K562 (cell line): ENCODE data around the gene DUSP28. TPM values are rescaled to one million over a fixed set of nuclear protein-coding genes. Genes with fewer than 3 reads are reported as not detected.

Experiments
- BHLHE40 ChIP-seq: IDR thresholded peaks from 2 replicates; pipeline ENCODE4 v1.6.1; 2011; ENCODE audit warnings: low read length, improper control_type of control experiment
- CBX1 ChIP-seq: sonication (generic); IDR thresholded peaks from 2 replicates; pipeline ENCODE4 v1.6.1; 2016; ENCODE audit warnings: antibody characterized with exemption, low read depth, mild to moderate bottlenecking
- CREM ChIP-seq: IDR thresholded peaks from 2 replicates; pipeline ENCODE4 v1.6.1; 2014; ENCODE audit warnings: antibody characterized with exemption, low read depth
- EGR1 ChIP-seq: fragments of 450-650 bp; conservative IDR thresholded peaks from 2 replicates; pipeline ENCODE4 v1.6.1; 2017; ENCODE audit warnings: mild to moderate bottlenecking
- GTF2E2 ChIP-seq: fragments of 200-800 bp; sonication (Bioruptor generic); IDR thresholded peaks from 2 replicates; pipeline ENCODE4 v1.6.1; 2016; ENCODE audit warnings: missing genetic modification characterization, missing compliant biosample characterization
- HNRNPL ChIP-seq: fragments of 200-400 bp; formaldehyde crosslinking; IDR thresholded peaks from 2 replicates; pipeline ENCODE4 v1.6.1; 2017; ENCODE audit warnings: low read depth, mild to moderate bottlenecking, low read length
- MTA3 ChIP-seq: fragments of 450-650 bp; formaldehyde crosslinking; IDR thresholded peaks from 2 replicates; pipeline ENCODE4 v1.6.1; 2017; ENCODE audit warnings: mild to moderate bottlenecking, borderline replicate concordance
- PHF21A ChIP-seq: fragments of 450-650 bp; IDR thresholded peaks from 2 replicates; pipeline ENCODE4 v1.6.1; 2017; ENCODE audit warnings: low read depth, borderline replicate concordance
- PHF8 ChIP-seq: fragments of 200-600 bp; sonication (generic); IDR thresholded peaks from 2 replicates; pipeline ENCODE4 v1.6.1; 2012; ENCODE audit warnings: mixed run types, mild to moderate bottlenecking, inconsistent platforms, low read length, moderate library complexity, borderline replicate concordance
- POLR2AphosphoS5 ChIP-seq: IDR thresholded peaks from 2 replicates; pipeline ENCODE4 v1.6.1; 2011; ENCODE audit warnings: mild to moderate bottlenecking, low read depth, low read length, moderate library complexity; ENCODE audit not compliant: control insufficient read depth, insufficient read depth
- POLR2B ChIP-seq: fragments of 450-650 bp; IDR thresholded peaks from 2 replicates; pipeline ENCODE4 v1.6.1; 2018; ENCODE audit warnings: low read depth; ENCODE audit not compliant: partially characterized antibody
- RBM22 ChIP-seq: fragments of 200-400 bp; formaldehyde crosslinking; IDR thresholded peaks from 2 replicates; pipeline ENCODE4 v1.6.1; 2018; ENCODE audit warnings: low read length, low read depth; ENCODE audit not compliant: poor library complexity, severe bottlenecking
- SUPT5H ChIP-seq: fragments of 450-650 bp; IDR thresholded peaks from 2 replicates; pipeline ENCODE4 v1.6.1; 2016
- TBP ChIP-seq: optimal IDR thresholded peaks from 2 replicates; pipeline ENCODE3; 2011; ENCODE audit warnings: low read depth, low read length, improper control_type of control experiment
- ZKSCAN8 ChIP-seq: fragments of 200-800 bp; sonication (Bioruptor generic); IDR thresholded peaks from 2 replicates; pipeline ENCODE4 v1.6.1; 2016; ENCODE audit warnings: missing genetic modification characterization, missing compliant biosample characterization
- ZNF121 ChIP-seq: sonication (generic); formaldehyde crosslinking; conservative IDR thresholded peaks from 2 replicates; pipeline ENCODE4 v1.8.0; 2022; ENCODE audit warnings: missing genetic modification reagents
- ZNF174 ChIP-seq: fragments of 250-450 bp; sonication (Bioruptor Pico); IDR thresholded peaks from 2 replicates; pipeline ENCODE4 v1.4.0; 2020; ENCODE audit warnings: mild to moderate bottlenecking
- ZNF253 ChIP-seq: fragments of 250-450 bp; sonication (Bioruptor Pico); conservative IDR thresholded peaks from 2 replicates; pipeline ENCODE4 v1.6.1; 2021; ENCODE audit warnings: mild to moderate bottlenecking
- ZNF644 ChIP-seq: fragments of 200-800 bp; sonication (Bioruptor generic); IDR thresholded peaks from 2 replicates; pipeline ENCODE4 v1.6.1; 2016; ENCODE audit warnings: low read depth, missing genetic modification characterization, missing compliant biosample characterization
- polyA plus RNA-seq, 8 experiments: library from polyadenylated mRNA; depleted of rRNA in 4 of 8; stranded (reverse) in 5 of 8; unstranded in 3 of 8; fragments of >200 nt; fragmentation: Nextera tagmentation in 2 of 8; fragmentation: Illumina TruSeq in 1 of 8; extraction: Ambion mirVana in 2 of 8; extraction: Trizol in 1 of 8; gene quantifications; 2 replicates each; pipeline versions ENCODE4 v1.2.1 to v1.2.3, GENCODE V29; 2011 to 2014; ENCODE audit warnings: inconsistent platforms in 1 of 8, missing spikeins in 1 of 8
- total RNA-seq, 7 experiments: library from RNA; depleted of rRNA in 6 of 7; stranded (reverse); fragments of >200 nt in 6 of 7; fragmentation: Illumina TruSeq in 2 of 7; extraction: Trizol in 2 of 7; gene quantifications; 2 replicates each; pipeline versions ENCODE4 v1.2.1 to v1.2.3, GENCODE V29; 2011 to 2021; ENCODE audit warnings: low replicate concordance in 1 of 7
- TF ChIP-seq, protein P1 (sequence below): fragments of 450-650 bp; IDR thresholded peaks from 2 replicates; pipeline ENCODE4 v1.6.1; 2016; ENCODE audit warnings: low read depth, mild to moderate bottlenecking, moderate library complexity
- TF ChIP-seq, protein P2 (sequence below): sonication (generic); formaldehyde crosslinking; IDR thresholded peaks from 2 replicates; pipeline ENCODE4 v1.8.0; 2023; ENCODE audit warnings: mild to moderate bottlenecking, missing genetic modification reagents
- TF ChIP-seq, protein P3 (sequence below): sonication (generic); formaldehyde crosslinking; IDR thresholded peaks from 2 replicates; pipeline ENCODE4 v1.8.0; 2022; ENCODE audit warnings: mild to moderate bottlenecking, missing genetic modification reagents

The DUSP28 gene
- total and polyA plus RNA-seq, 9 of the 15 experiments (the other 6 are each of a cell fraction or from before 2014, with no cell fraction given), result 2.8 to 8.1 (median 4.2) TPM

DNA sequence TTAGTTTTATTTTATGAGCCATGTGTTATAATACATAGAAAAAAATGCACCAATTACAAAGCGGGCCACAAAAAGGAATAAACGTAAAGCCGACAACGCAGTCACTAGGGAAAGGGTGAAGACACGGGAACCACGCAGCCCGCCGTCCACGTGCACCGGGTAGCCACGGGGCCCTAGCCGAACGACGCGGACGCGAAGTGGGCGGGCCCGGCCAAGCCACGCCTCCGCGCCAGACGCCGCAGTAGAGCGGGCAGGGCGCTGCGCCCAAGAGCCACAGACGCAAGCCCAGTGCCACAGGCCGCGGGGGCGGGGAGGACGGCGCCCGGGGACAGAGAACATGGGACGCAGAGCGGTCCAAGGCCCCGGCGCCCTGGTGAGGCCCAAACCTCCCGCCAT, at the start of gene DUSP28 (continued):
- TF ChIP-seq, protein P1, sequence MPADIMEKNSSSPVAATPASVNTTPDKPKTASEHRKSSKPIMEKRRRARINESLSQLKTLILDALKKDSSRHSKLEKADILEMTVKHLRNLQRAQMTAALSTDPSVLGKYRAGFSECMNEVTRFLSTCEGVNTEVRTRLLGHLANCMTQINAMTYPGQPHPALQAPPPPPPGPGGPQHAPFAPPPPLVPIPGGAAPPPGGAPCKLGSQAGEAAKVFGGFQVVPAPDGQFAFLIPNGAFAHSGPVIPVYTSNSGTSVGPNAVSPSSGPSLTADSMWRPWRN, result no peak
- TF ChIP-seq CBX1 (no peak), POLR2AphosphoS5 (peak; percentile 76), ZNF253 (CRISPR knock-in tag) (no peak), RBM22 (peak; percentile 33), PHF8 (0 out of 2 replicates have a peak, but pooled peaks have one; percentile 18), ZKSCAN8 (CRISPR knock-in tag) (0 out of 2 replicates have a peak, but pooled peaks have one; percentile 44), SUPT5H (peak; percentile 75), GTF2E2 (tag) (peak; percentile 45; the same call in 1 of the 2 replicates), PHF21A (no peak), TBP (peak; percentile 68), ZNF174 (CRISPR knock-in tag) (no peak), MTA3 (peak; percentile 61; the same call in 1 of the 2 replicates), HNRNPL (peak; percentile 84; the same call in 1 of the 2 replicates), EGR1 (peak; percentile 83), CREM (peak; percentile 82), POLR2B (peak; percentile 68), ZNF121 (CRISPR knock-in tag) (no peak), ZNF644 (tag) (no peak), BHLHE40 (peak; percentile 78)
- TF ChIP-seq, protein P2, sequence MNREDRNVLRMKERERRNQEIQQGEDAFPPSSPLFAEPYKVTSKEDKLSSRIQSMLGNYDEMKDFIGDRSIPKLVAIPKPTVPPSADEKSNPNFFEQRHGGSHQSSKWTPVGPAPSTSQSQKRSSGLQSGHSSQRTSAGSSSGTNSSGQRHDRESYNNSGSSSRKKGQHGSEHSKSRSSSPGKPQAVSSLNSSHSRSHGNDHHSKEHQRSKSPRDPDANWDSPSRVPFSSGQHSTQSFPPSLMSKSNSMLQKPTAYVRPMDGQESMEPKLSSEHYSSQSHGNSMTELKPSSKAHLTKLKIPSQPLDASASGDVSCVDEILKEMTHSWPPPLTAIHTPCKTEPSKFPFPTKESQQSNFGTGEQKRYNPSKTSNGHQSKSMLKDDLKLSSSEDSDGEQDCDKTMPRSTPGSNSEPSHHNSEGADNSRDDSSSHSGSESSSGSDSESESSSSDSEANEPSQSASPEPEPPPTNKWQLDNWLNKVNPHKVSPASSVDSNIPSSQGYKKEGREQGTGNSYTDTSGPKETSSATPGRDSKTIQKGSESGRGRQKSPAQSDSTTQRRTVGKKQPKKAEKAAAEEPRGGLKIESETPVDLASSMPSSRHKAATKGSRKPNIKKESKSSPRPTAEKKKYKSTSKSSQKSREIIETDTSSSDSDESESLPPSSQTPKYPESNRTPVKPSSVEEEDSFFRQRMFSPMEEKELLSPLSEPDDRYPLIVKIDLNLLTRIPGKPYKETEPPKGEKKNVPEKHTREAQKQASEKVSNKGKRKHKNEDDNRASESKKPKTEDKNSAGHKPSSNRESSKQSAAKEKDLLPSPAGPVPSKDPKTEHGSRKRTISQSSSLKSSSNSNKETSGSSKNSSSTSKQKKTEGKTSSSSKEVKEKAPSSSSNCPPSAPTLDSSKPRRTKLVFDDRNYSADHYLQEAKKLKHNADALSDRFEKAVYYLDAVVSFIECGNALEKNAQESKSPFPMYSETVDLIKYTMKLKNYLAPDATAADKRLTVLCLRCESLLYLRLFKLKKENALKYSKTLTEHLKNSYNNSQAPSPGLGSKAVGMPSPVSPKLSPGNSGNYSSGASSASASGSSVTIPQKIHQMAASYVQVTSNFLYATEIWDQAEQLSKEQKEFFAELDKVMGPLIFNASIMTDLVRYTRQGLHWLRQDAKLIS (CRISPR knock-in tag), result 0 out of 2 replicates have a peak, but pooled peaks have one; percentile 52
- TF ChIP-seq, protein P3, sequence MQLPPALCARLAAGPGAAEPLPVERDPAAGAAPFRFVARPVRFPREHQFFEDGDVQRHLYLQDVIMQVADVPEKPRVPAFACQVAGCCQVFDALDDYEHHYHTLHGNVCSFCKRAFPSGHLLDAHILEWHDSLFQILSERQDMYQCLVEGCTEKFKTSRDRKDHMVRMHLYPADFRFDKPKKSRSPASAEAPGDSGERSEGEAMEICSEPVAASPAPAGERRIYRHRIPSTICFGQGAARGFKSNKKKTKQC (CRISPR knock-in tag), result 0 out of 2 replicates have a peak, but pooled peaks have one; percentile 6
